HEK293 (cell line): ENCODE measurements around the gene SMIM22.

Experiments used
- CTCF ChIA-PET: fragments of 350-600 bp; formaldehyde crosslinking; extraction: SDS; loops from one replicate; lab custom pipeline; 2021; ENCODE audit warnings: antibody characterized with exemption; lab: Yijun Ruan, JAX
- POLR2A ChIA-PET: fragments of 300-600 bp; formaldehyde crosslinking; extraction: SDS; loops from one replicate; lab custom pipeline; 2020; ENCODE audit warnings: antibody characterized with exemption, inconsistent platforms; lab: Yijun Ruan, JAX
- H3K27ac ChIP-seq: fragments of 200-500 bp; sonication (Bioruptor generic); 2 replicates; pipeline ENCODE4 v1.5.1; 2014; ENCODE audit warnings: low read depth, low read length, control low read depth, inconsistent platforms; ENCODE audit errors: extremely low read depth
- H3K36me3 ChIP-seq, 2 experiments: fragments of 200-500 bp in 1 of 2; sonication (Bioruptor generic) in 1 of 2; 1 replicate in 1 of 2; 2 replicates in 1 of 2; pipeline ENCODE4 v1.5.1; 2014 to 2017; ENCODE audit warnings: inconsistent platforms in 2 of 2, low read length in 2 of 2; ENCODE audit not compliant: control insufficient read depth in 2 of 2, insufficient read depth in 1 of 2
- H3K4me1 ChIP-seq: fragments of 200-500 bp; sonication (Bioruptor generic); 2 replicates; pipeline ENCODE4 v1.5.1; 2014; ENCODE audit warnings: mild to moderate bottlenecking, low read length, inconsistent platforms; ENCODE audit not compliant: control insufficient read depth, insufficient read depth
- H3K4me3 ChIP-seq: 2 replicates; pipeline ENCODE4 v1.5.1; 2011; ENCODE audit warnings: low read depth, mild to moderate bottlenecking, control low read depth, low read length, moderate library complexity
- H3K9me3 ChIP-seq: fragments of 200-500 bp; sonication (Bioruptor generic); 2 replicates; pipeline ENCODE4 v1.5.1; 2014; ENCODE audit warnings: low read depth, low read length, inconsistent platforms; ENCODE audit not compliant: control insufficient read depth, insufficient read depth
- BCL11B ChIP-seq: fragments of 450-650 bp; formaldehyde crosslinking; IDR thresholded peaks from 2 replicates; pipeline ENCODE4 v1.5.1; 2016; ENCODE audit warnings: low read depth, missing biosample characterization, missing genetic modification characterization
- GLIS2 ChIP-seq: fragments of 450-650 bp; formaldehyde crosslinking; IDR thresholded peaks from 2 replicates; pipeline ENCODE4 v1.5.1; 2016; ENCODE audit warnings: missing biosample characterization, missing genetic modification characterization
- IKZF3 ChIP-seq: fragments of 450-650 bp; IDR thresholded peaks from 2 replicates; pipeline ENCODE4 v1.5.0; 2018; ENCODE audit warnings: missing biosample characterization, mild to moderate bottlenecking, missing genetic modification characterization, moderate library complexity
- SP2 ChIP-seq: fragments of 450-650 bp; formaldehyde crosslinking; IDR thresholded peaks from 2 replicates; pipeline ENCODE4 v1.5.1; 2016; ENCODE audit warnings: missing biosample characterization, missing genetic modification characterization
- ZBTB20 ChIP-seq: fragments of 450-650 bp; formaldehyde crosslinking; IDR thresholded peaks from 2 replicates; pipeline ENCODE4 v1.5.1; 2016; ENCODE audit warnings: missing biosample characterization, missing genetic modification characterization
- ZEB2 ChIP-seq: fragments of 450-650 bp; formaldehyde crosslinking; IDR thresholded peaks from 2 replicates; pipeline ENCODE4 v1.5.1; 2016; ENCODE audit warnings: missing biosample characterization, missing genetic modification characterization
- ZNF112 ChIP-seq: fragments of 450-650 bp; formaldehyde crosslinking; IDR thresholded peaks from 2 replicates; pipeline ENCODE4 v1.5.0; 2017; ENCODE audit warnings: missing biosample characterization, missing genetic modification characterization
- ZNF133 ChIP-seq: fragments of 450-650 bp; formaldehyde crosslinking; IDR thresholded peaks from 2 replicates; pipeline ENCODE4 v1.5.1; 2016; ENCODE audit warnings: missing biosample characterization, missing genetic modification characterization
- ZNF2 ChIP-seq: fragments of 450-650 bp; formaldehyde crosslinking; IDR thresholded peaks from 2 replicates; pipeline ENCODE4 v1.5.1; 2016; ENCODE audit warnings: missing biosample characterization, missing genetic modification characterization
- ZNF274 ChIP-seq, 2 experiments: fragments of 200-500 bp in 1 of 2; fragments of 450-650 bp in 1 of 2; sonication (Bioruptor generic) in 1 of 2; formaldehyde crosslinking in 1 of 2; IDR thresholded peaks; 2 replicates each; pipeline versions ENCODE4 v1.5.1 to v1.6.1; 2014 to 2016; ENCODE audit warnings: borderline replicate concordance in 1 of 2, inconsistent platforms in 1 of 2, low read length in 1 of 2, missing biosample characterization in 1 of 2, missing genetic modification characterization in 1 of 2
- ZNF423 ChIP-seq: fragments of 450-650 bp; formaldehyde crosslinking; IDR thresholded peaks from 2 replicates; pipeline ENCODE4 v1.5.1; 2016; ENCODE audit warnings: missing biosample characterization, missing genetic modification characterization
- ZNF501 ChIP-seq: fragments of 450-650 bp; formaldehyde crosslinking; IDR thresholded peaks from 2 replicates; pipeline ENCODE4 v1.5.1; 2016; ENCODE audit warnings: missing biosample characterization, missing genetic modification characterization
- ZNF555 ChIP-seq: fragments of 450-650 bp; formaldehyde crosslinking; conservative IDR thresholded peaks from 2 replicates; pipeline ENCODE4 v1.5.1; 2017; ENCODE audit warnings: missing biosample characterization, mild to moderate bottlenecking, missing genetic modification characterization, inconsistent platforms
- ZNF624 ChIP-seq: fragments of 450-650 bp; formaldehyde crosslinking; IDR thresholded peaks from 2 replicates; pipeline ENCODE4 v1.5.1; 2017; ENCODE audit warnings: missing biosample characterization, missing genetic modification characterization
- ZNF626 ChIP-seq: fragments of 450-650 bp; sonication (Bioruptor Pico); formaldehyde crosslinking; IDR thresholded peaks from 2 replicates; pipeline ENCODE4 v1.5.1; 2018; ENCODE audit warnings: missing biosample characterization, missing genetic modification characterization, inconsistent platforms
- ZNF660 ChIP-seq: fragments of 450-650 bp; IDR thresholded peaks from 2 replicates; pipeline ENCODE4 v1.5.1; 2018; ENCODE audit warnings: missing biosample characterization, mild to moderate bottlenecking, missing genetic modification characterization
- ZNF670 ChIP-seq: fragments of 450-650 bp; formaldehyde crosslinking; IDR thresholded peaks from 2 replicates; pipeline ENCODE4 v1.5.1; 2016; ENCODE audit warnings: missing biosample characterization, missing genetic modification characterization, low read depth
- ZNF707 ChIP-seq: fragments of 450-650 bp; formaldehyde crosslinking; IDR thresholded peaks from 2 replicates; pipeline ENCODE4 v1.5.1; 2016; ENCODE audit warnings: missing biosample characterization, missing genetic modification characterization
- ZSCAN16 ChIP-seq: fragments of 450-650 bp; formaldehyde crosslinking; IDR thresholded peaks from 2 replicates; pipeline ENCODE4 v1.5.1; 2016; ENCODE audit warnings: missing biosample characterization, missing genetic modification characterization
- TF ChIP-seq, protein P1 (sequence below): fragments of 450-650 bp; formaldehyde crosslinking; IDR thresholded peaks from 2 replicates; pipeline ENCODE4 v1.5.1; 2016; ENCODE audit warnings: missing biosample characterization, missing genetic modification characterization
- TF ChIP-seq, protein P2 (sequence below): fragments of 450-650 bp; formaldehyde crosslinking; IDR thresholded peaks from 2 replicates; pipeline ENCODE4 v1.5.1; 2017; ENCODE audit warnings: missing biosample characterization, missing genetic modification characterization

SMIM22 gene

DNA sequence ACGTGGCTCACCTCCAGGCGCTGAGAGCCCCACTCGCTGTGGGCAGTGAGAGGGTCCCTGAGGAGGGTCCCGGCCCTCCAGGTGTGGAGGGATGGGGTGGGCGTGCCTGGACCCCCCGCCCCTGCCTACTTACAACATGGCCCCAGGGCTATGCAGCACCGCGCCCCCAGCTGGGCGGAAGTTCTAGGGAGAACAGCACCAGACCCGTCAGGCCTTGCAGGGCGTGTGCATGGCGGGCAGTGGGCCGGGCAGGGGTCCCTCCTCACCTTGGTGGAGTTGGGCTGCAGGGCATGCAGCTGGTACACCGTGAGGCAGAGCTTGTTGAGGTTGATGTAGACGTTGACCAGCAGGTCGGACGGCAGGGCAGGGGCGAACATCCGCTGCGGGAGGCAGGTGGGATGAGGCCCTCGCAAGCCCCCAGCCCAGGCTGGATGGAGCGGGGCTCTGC is 2.7 kb downstream of the SMIM22 start:
- TF ChIP-seq ZEB2 (tag by site-specific recombination): no peak
- no peak for TF ChIP-seq ZNF423 (tag by site-specific recombination)
- TF ChIP-seq SP2 (tag by site-specific recombination): no peak
- no peak for TF ChIP-seq ZNF501 (tag by site-specific recombination)
- no peak for TF ChIP-seq GLIS2 (tag by site-specific recombination)
- no peak for TF ChIP-seq ZNF2 (tag by site-specific recombination)
- TF ChIP-seq ZBTB20: no peak
- no peak for TF ChIP-seq ZNF112
- no peak for TF ChIP-seq ZNF133 (tag by site-specific recombination)
- TF ChIP-seq ZNF624 (tag by site-specific recombination): no peak
- TF ChIP-seq, all 188 proteins: peak for 0
- ChIA-PET POLR2A (interaction anchor here (1.2 kb wide), 1 partner anchor 49 kb away, joined by 4 read pairs; the partner anchor contains the start of genes GLYR1 and UBN1), CTCF (interaction anchor here (1.0 kb wide), 1 partner anchor 160 kb away, joined by 3 read pairs; the partner anchor contains the start of gene SEC14L5)
- H3K4me3 ChIP-seq: no peak overlapping the region
- H3K36me3 ChIP-seq: peaks cover 0 to 27% of the 10 kb centered on the region in 2 experiments; a peak in 1 of 3 replicates
- no peaks in the 10 kb centered on the region for H3K9me3 ChIP-seq
- H3K4me1 ChIP-seq: peaks cover 3% of the 10 kb centered on the region; the same call in 1 of the 2 replicates
- H3K27ac ChIP-seq: no peak overlapping the region

DNA sequence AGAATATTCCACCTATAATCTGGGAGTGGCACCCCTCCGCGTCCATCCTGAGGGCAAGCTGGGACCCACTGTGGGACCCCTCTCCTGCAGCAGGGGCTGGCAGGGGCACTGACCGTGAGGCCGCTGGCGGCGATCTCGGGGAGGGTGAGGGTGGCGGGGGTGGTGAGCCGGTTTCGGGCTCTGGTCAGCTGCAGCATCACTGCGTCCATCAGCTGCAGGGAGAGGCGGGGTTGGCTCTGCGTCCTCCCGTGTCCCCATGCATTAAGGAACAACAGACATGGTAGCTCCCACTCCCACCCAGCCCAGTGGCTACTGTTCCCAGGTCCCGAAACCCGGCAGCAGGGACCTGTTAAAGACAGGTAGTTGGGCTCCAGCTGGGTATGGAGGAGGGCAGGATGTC is 3.3 kb downstream of the SMIM22 start:
- Histone ChIP-seq H3K9me3 (no peaks in the 10 kb centered on the region), H3K36me3 (peaks cover 0 to 27% of the 10 kb centered on the region in 2 experiments; a peak in 1 of 3 replicates), H3K4me3 (no peak overlapping the region), H3K27ac (no peak overlapping the region), H3K4me1 (peaks cover 3% of the 10 kb centered on the region; the same call in 1 of the 2 replicates)
- ChIA-PET CTCF (no interaction called here), POLR2A (interaction anchor here (1.2 to 2.4 kb wide), 2 partner anchors 30 to 49 kb away, joined by 4 to 6 read pairs; partner anchors contain the start of genes GLYR1 and UBN1)
- TF ChIP-seq ZNF274 (IDR thresholded peaks at IDR 0.05; ENCODE audit: low read length) (no peak), ZNF274 (tag by site-specific recombination; IDR thresholded peaks at IDR 0.05; ENCODE audit: borderline replicate concordance) (no peak), IKZF3 (no peak), ZSCAN16 (tag by site-specific recombination) (no peak), ZNF626 (tag by site-specific recombination) (no peak), ZNF660 (tag by site-specific recombination) (no peak), BCL11B (no peak), ZNF555 (tag by site-specific recombination) (no peak), ZNF670 (no peak), ZNF707 (tag by site-specific recombination) (no peak)
- TF ChIP-seq, protein P1, sequence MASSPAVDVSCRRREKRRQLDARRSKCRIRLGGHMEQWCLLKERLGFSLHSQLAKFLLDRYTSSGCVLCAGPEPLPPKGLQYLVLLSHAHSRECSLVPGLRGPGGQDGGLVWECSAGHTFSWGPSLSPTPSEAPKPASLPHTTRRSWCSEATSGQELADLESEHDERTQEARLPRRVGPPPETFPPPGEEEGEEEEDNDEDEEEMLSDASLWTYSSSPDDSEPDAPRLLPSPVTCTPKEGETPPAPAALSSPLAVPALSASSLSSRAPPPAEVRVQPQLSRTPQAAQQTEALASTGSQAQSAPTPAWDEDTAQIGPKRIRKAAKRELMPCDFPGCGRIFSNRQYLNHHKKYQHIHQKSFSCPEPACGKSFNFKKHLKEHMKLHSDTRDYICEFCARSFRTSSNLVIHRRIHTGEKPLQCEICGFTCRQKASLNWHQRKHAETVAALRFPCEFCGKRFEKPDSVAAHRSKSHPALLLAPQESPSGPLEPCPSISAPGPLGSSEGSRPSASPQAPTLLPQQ (tag by site-specific recombination): no peak
- TF ChIP-seq, protein P2, sequence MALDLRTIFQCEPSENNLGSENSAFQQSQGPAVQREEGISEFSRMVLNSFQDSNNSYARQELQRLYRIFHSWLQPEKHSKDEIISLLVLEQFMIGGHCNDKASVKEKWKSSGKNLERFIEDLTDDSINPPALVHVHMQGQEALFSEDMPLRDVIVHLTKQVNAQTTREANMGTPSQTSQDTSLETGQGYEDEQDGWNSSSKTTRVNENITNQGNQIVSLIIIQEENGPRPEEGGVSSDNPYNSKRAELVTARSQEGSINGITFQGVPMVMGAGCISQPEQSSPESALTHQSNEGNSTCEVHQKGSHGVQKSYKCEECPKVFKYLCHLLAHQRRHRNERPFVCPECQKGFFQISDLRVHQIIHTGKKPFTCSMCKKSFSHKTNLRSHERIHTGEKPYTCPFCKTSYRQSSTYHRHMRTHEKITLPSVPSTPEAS (tag by site-specific recombination): no peak
